GM21515 (cell line): ENCODE results near the gene KLHL10.

Experiments used
- ATAC-seq: cut with Tn5 transposase; IDR thresholded peaks from one replicate; pipeline ENCODE4 v1.9.1; 2021; ENCODE audit not compliant: unreplicated experiment

Gene KLHL10

GRCh38 chr17:41892021-41892376, 54.4 kb downstream of the KLHL10 start:
- no peak for ATAC-seq

- no peak for ATAC-seq
These were observed 55.8 kb downstream of the KLHL10 start for GRCh38 chr17:41893384-41893783.

- no peak for ATAC-seq
These were observed 57.2 kb downstream of the KLHL10 start for GRCh38 chr17:41894791-41895331.

- no peak for ATAC-seq
These were observed 58.0 kb downstream of the KLHL10 start for GRCh38 chr17:41895617-41896016.

- ATAC-seq: no peak
These were observed 59.1 kb downstream of the KLHL10 start for GRCh38 chr17:41896726-41897125.
